NCI-H2029 treated with DMSO at 0.1 percent for 48 hours (cell line): ENCODE measurements around the gene PANK2.
"Not testable (repeated sequence)": the region's sequence is repeated elsewhere in the genome, so short reads cannot be mapped to it uniquely, and the experiment has no call there.

Experiments used
- DNase-seq: peaks from one replicate; lab custom pipeline; 2025; lab: John Stamatoyannopoulos, UW

The PANK2 gene

GRCh38 chr20:3901028-3901705 is 12.0 kb downstream of the PANK2 start:
- no peak for DNase-seq

- no peak for DNase-seq
These were observed 12.7 kb downstream of the PANK2 start for GRCh38 chr20:3901706-3902440.

DNA sequence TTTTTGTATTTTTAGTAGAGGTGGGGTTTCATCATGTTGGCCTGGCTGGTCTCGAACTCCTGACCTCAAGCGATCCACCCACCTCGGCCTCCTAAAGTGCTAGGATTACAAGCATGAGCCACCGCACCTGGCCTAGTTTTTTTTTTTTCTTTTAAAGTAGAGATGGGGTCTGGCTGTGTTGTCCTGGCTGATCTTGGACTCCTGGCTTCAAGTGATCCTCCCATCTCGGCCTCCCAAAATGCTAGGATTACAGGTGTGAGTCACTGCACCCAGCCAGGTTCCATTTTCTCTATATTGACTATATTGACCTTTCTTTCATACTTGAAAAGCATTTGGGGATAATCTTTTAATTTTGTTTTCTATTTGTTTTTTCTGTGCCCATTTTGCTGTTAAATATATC is 13.3 kb downstream of the PANK2 start:
- DNase-seq = no peak

DNA sequence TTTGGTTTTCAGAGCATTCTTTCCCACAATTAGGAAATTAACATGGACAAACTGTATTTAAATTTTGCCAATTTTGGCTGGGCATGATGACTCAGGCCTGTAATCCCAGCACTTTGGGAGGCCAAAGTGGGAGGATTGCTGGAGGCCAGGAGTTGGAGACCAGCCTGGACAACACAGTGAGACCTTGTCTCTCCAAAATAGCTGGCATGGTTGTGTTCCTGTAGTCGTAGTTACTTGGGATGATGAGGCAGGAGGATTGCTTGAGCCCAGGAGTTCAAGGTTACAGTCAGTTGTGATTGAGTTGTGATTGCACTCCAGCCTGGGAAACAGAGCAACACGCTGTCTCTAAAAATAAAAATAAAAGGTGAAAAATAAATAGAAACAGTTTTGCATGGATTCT is 15.0 kb downstream of the PANK2 start:
- DNase-seq = no peak

GRCh38 chr20:3904857-3905256 is 15.7 kb downstream of the PANK2 start:
- no peak for DNase-seq

DNA sequence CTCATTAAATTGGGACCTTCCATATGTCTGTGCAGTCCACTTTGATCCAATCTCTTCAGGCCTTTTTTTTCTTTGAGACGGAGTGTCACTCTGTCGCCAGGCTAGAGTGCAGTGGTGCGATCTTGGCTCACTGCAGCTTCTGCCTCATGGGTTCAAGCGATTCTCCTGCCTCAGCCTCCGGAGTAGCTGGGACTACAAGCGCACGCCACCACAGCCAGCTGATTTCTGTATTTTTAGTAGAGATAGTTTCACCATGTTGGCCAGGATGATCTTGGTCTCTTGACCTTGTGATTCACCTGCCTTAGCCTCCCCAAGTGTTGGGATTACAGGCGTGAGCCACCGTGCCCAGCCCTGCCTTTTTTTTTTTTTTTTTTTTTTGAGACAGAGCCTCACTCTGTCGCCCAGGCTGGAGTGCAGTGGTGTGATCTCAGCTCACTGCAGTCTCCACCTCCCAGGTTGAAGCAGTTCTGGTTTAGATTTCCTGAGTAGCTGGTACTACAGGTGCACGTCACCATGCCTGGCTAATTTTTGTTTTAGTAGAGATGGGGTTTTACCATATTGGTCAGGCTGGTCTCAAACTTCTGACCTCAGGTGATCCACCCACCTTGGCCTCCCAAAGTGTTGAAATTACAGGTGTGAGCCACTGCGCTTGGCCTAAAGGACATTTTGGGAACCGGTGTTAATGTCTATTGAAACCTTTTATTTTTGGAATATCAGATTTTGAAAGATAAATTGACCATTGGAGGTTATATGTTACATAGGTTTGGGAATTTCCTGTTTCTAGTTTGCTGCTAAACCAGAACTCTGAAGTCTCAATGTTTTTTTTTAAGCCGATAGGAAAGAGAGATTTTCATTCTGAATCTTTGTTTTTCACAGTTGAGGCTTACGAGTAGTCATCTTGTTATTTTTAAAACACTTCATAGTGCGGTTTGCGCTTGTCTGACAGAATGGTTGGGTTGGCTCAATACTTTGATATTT is 17.8 kb downstream of the PANK2 start:
- DNase-seq = not testable (repeated sequence)

DNA sequence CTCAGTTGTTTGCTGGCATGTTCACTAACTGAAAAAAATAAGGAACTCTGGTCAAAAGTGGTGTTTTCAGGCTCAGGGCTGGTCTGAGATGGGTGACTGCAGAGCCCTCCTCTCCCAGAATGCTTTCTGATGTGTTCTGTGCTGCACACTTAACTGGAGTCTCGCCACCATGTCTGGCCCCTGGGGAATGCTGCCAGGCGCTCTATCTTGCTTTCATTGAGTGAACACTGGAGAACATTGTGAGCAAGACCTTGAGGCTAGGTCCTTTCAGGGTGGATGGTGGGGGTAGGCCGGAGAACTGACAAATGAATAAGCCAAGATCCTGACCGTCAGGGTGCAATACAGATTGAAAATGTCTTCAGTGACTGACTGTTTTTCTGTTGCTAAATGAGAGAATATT is 19.5 kb downstream of the PANK2 start:
- no peak for DNase-seq

DNA sequence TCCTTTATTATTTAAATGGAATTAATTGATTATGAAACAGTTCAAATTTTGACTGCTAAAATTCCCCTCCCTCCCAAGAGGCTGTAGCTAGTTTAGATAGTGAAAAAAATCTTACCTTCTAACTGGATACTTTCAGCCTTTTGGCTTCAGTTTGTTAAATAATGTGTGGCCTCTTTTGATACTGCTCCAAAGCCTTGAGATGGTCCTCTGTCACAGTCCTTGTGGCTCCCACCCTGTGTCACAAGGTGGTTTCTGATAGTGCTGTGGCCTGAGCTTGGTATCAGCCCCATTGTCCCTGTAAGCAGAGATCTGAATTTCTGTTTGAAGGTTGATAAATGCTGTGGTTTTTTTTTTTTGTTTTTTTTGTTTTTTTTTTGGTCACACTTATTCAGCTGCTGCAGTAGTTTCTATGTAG is 20.8 kb downstream of the PANK2 start:
- DNase-seq = no peak

DNA sequence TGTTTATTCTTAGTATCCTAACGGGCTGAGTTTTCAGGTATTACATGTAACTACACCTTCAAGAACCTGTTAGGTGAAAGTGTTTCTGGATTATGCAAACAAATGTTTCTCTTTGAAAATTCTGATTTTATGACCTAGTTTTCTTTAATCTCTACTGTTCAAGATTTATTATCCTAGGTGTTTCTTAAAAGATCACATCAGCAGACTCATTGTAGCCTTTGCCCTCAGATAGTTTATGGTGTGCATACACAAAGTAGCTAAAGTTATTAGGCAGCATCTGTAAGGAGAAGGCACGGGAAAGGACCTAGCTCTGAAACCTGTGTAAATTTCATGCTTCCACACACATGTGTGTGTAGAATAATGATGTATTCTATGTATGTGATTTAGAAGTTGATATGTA is 21.7 kb downstream of the PANK2 start:
- DNase-seq = no peak

GRCh38 chr20:3911956-3912355 is 22.8 kb downstream of the PANK2 start:
- DNase-seq = peak; percentile 84

- DNase-seq = no peak
These were observed 25.3 kb downstream of the PANK2 start for GRCh38 chr20:3914446-3914845.

- no peak for DNase-seq
These were observed 26.5 kb downstream of the PANK2 start for GRCh38 chr20:3915691-3916090.

- DNase-seq = no peak
These were observed 27.2 kb downstream of the PANK2 start for GRCh38 chr20:3916364-3916763.

DNA sequence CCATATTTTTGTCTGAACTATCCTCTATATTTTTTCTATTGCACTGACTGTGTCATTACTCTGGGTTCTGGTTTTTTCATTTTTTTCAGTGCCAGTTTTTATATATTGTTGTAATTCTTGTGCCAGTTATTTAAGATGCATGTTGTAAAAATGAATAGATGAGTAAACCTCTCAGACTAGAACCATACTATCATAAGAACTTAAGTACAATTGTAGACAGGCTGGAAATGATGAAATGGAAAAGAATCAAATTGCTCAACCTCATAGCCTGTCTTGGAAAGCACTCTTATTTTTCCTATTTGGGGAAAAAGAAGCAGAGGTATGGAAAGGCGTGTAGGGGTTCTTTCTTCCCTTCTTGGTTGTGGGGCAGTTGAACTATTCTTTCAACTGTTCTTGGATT is 30.2 kb downstream of the PANK2 start:
- no peak for DNase-seq

- DNase-seq = no peak
These were observed 33.2 kb downstream of the PANK2 start for GRCh38 chr20:3922223-3922982.

GRCh38 chr20:3922983-3923339 is 33.8 kb downstream of the PANK2 start:
- no peak for DNase-seq

DNA sequence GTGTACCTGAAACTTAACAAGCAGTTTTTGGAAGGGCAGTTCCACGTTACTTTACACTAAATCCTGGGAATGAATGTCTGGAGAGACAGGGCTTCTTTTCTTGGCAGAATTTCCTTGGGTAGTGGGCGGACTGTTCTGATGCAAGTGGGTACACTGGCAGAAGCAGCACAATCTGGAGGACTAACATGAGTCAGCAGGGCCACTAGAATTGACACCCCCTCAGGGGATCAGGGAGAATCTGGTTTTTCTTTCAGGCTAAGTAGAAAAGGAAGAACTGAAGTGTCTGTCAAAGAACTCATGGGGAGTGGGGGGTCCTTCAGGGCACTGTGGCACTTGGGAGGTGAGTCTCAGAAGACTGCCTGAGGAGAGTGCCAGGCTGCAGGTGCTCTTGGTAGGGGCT is 34.6 kb downstream of the PANK2 start:
- no peak for DNase-seq

- no peak for DNase-seq
These were observed 35.3 kb downstream of the PANK2 start for GRCh38 chr20:3924304-3925112.

GRCh38 chr20:3925113-3925695 is 36.0 kb downstream of the PANK2 start:
- DNase-seq = no peak

GRCh38 chr20:3925899-3926638 is 36.9 kb downstream of the PANK2 start:
- DNase-seq = no peak
